Stimulated activated naive CD4-positive, alpha-beta T cell treated with Interleukin-2 at 50 U/mL for 16 hours (primary cell): ENCODE data around the gene PLTP.
"Not testable (repeated sequence)": the region's sequence is repeated elsewhere in the genome, so short reads cannot be mapped to it uniquely, and the experiment has no call there.

ENCODE experiments used
- DNase-seq: peaks from one replicate; lab custom pipeline; 2025; lab: John Stamatoyannopoulos, UW

PLTP gene

GRCh38 chr20:45897289-45897688 lies 14.7 kb downstream of the PLTP start:
- DNase-seq = no peak

GRCh38 chr20:45896641-45897161 lies 15.3 kb downstream of the PLTP start:
- DNase-seq = no peak

- DNase-seq = no peak
These were observed 17.2 kb downstream of the PLTP start for GRCh38 chr20:45894797-45895196.

GRCh38 chr20:45893831-45894230 lies 18.1 kb downstream of the PLTP start:
- no peak for DNase-seq

GRCh38 chr20:45892828-45893500 lies 19.0 kb downstream of the PLTP start:
- peak; percentile 10 for DNase-seq

- DNase-seq = no peak
These were observed 19.7 kb downstream of the PLTP start for GRCh38 chr20:45892049-45892825.

- peak; percentile 83 for DNase-seq
These were observed 20.7 kb downstream of the PLTP start, which contains the start of the genes CTSA and NEURL2 for GRCh38 chr20:45890985-45891983. TSS of gene CTSA (plus strand) at chr20:45891335. CDS start at chr20:45891569, 234 bp downstream. TSS of gene NEURL2 (minus strand) at chr20:45891208. CDS start at chr20:45890991, 217 bp downstream.

- DNase-seq = peak; percentile 24
These were observed 21.6 kb downstream of the PLTP start for GRCh38 chr20:45890077-45890984.

GRCh38 chr20:45888681-45889080 lies 23.3 kb downstream of the PLTP start:
- no peak for DNase-seq

GRCh38 chr20:45887346-45887715 lies 24.6 kb downstream of the PLTP start, which contains the start of gene SPATA25:
TSS of gene SPATA25 (minus strand) at chr20:45887622. CDS start at chr20:45887590, 32 bp downstream.
- no peak for DNase-seq

GRCh38 chr20:45886590-45887345 lies 25.2 kb downstream of the PLTP start:
- DNase-seq = no peak

- DNase-seq = no peak
These were observed 28.9 kb downstream of the PLTP start for GRCh38 chr20:45883100-45883469.

- DNase-seq = no peak
These were observed 29.4 kb downstream of the PLTP start for GRCh38 chr20:45882469-45883099.

GRCh38 chr20:45880988-45881788 lies 30.8 kb downstream of the PLTP start, which contains the start of gene ZSWIM1:
TSS of gene ZSWIM1 (plus strand) at chr20:45881227. CDS start at chr20:45882593, 1,366 bp downstream.
- DNase-seq = peak; percentile 97

- DNase-seq = no peak
These were observed 33.7 kb downstream of the PLTP start for GRCh38 chr20:45878076-45878761.

GRCh38 chr20:45874576-45874975 lies 37.4 kb downstream of the PLTP start:
- no peak for DNase-seq

- DNase-seq = not testable (repeated sequence)
These were observed 37.9 kb downstream of the PLTP start for GRCh38 chr20:45874104-45874481.
